H1 (cell line): Measurements from ENCODE around the gene TMEM183A. TPM values are rescaled to one million over a fixed set of nuclear protein-coding genes. Genes with fewer than 3 reads are reported as not detected.

Experiments used
- CTCF ChIA-PET: fragments of 300-600 bp; sonication (Branson Sonifier 250); formaldehyde crosslinking; loops from one replicate; lab custom pipeline; 2021; ENCODE audit not compliant: partially characterized antibody; lab: Charles Lee
- POLR2A ChIA-PET: fragments of 300-600 bp; sonication (Branson Sonifier 250); formaldehyde crosslinking; loops from one replicate; lab custom pipeline; 2021; ENCODE audit warnings: inconsistent platforms; ENCODE audit not compliant: partially characterized antibody; lab: Charles Lee
- DNase-seq, 2 experiments: peaks; one replicate each; pipeline versions ENCODE4 v3.0.0 to v3.0.0-alpha.2; 2010 to 2022; ENCODE audit warnings: low spot score in 2 of 2, low read depth in 1 of 2, mixed read lengths in 1 of 2
- FAIRE-seq: peaks from 2 replicates; lab custom pipeline; 2011; peaks lifted over from hg19 to GRCh38; lab: Jason Lieb, UNC
- H2AFZ ChIP-seq: 2 replicates; pipeline ENCODE4 v1.8.1; 2012; ENCODE audit warnings: low read length, inconsistent platforms
- H2AK5ac ChIP-seq: 2 replicates; pipeline ENCODE4 v1.6.1; 2013; ENCODE audit warnings: low read depth, low read length
- H2BK120ac ChIP-seq: replicated peaks from 2 replicates; pipeline ENCODE3; 2013; ENCODE audit warnings: low read depth, low read length, inconsistent platforms
- H2BK12ac ChIP-seq: 2 replicates; pipeline ENCODE4 v1.6.1; 2013; ENCODE audit warnings: low read depth, low read length
- H2BK15ac ChIP-seq: 2 replicates; pipeline ENCODE4 v1.6.1; 2013; ENCODE audit warnings: low read length
- H2BK20ac ChIP-seq: 2 replicates; pipeline ENCODE4 v1.6.1; 2013; ENCODE audit warnings: low read length
- H2BK5ac ChIP-seq: 2 replicates; pipeline ENCODE4 v1.6.1; 2013; ENCODE audit warnings: low read depth, low read length
- H3K14ac ChIP-seq: 2 replicates; pipeline ENCODE4 v1.6.1; 2013; ENCODE audit warnings: inconsistent platforms; ENCODE audit not compliant: insufficient read length
- H3K18ac ChIP-seq: 2 replicates; pipeline ENCODE4 v1.6.1; 2013; ENCODE audit warnings: low read length; ENCODE audit errors: extremely low read depth
- H3K23ac ChIP-seq: 2 replicates; pipeline ENCODE4 v1.6.1; 2013; ENCODE audit warnings: inconsistent platforms; ENCODE audit not compliant: insufficient read length
- H3K23me2 ChIP-seq: 2 replicates; pipeline ENCODE4 v1.6.1; 2013; ENCODE audit warnings: low read depth, low read length
- H3K27ac ChIP-seq: 2 replicates; pipeline ENCODE4 v1.6.1; 2011; ENCODE audit warnings: low read depth, low read length, inconsistent platforms
- H3K27me3 ChIP-seq, 4 experiments: replicated peaks in 1 of 4; 1 replicate in 1 of 4; 2 replicates in 3 of 4; pipeline versions ENCODE4 v1.6.1 to v1.8.1; 2011 to 2013; ENCODE audit warnings: low read length in 3 of 4, mild to moderate bottlenecking in 3 of 4, inconsistent platforms in 2 of 4, mixed read lengths in 2 of 4, moderate library complexity in 1 of 4; ENCODE audit not compliant: control insufficient read depth in 3 of 4, insufficient read depth in 3 of 4; ENCODE audit errors: extremely low read depth in 1 of 4
- H3K36me3 ChIP-seq, 4 experiments: 2 replicates each; pipeline versions ENCODE4 v1.6.1 to v1.8.1; 2011 to 2013; ENCODE audit warnings: mild to moderate bottlenecking in 4 of 4, low read length in 3 of 4, moderate library complexity in 2 of 4, control low read depth in 1 of 4, inconsistent platforms in 1 of 4; ENCODE audit not compliant: insufficient read depth in 4 of 4, control insufficient read depth in 2 of 4
- H3K4ac ChIP-seq: replicated peaks from 2 replicates; pipeline ENCODE3; 2013; ENCODE audit warnings: low read length, low read depth, mixed read lengths, inconsistent platforms; ENCODE audit not compliant: insufficient read length
- H3K4me1 ChIP-seq, 4 experiments: replicated peaks in 1 of 4; 1 replicate in 1 of 4; 2 replicates in 3 of 4; pipeline versions ENCODE4 v1.6.1 to v1.8.1; 2011 to 2013; ENCODE audit warnings: low read length in 3 of 4, inconsistent platforms in 2 of 4, mixed read lengths in 1 of 4; ENCODE audit not compliant: insufficient read depth in 4 of 4, control insufficient read depth in 3 of 4
- H3K4me2 ChIP-seq, 2 experiments: 2 replicates each; pipeline versions ENCODE4 v1.6.1 to v1.8.1; 2011 to 2013; ENCODE audit warnings: low read depth in 2 of 2, low read length in 2 of 2, control low read depth in 1 of 2, inconsistent platforms in 1 of 2, mild to moderate bottlenecking in 1 of 2; ENCODE audit not compliant: insufficient read depth in 1 of 2
- H3K4me3 ChIP-seq, 4 experiments: fragments of 200-600, 300-600 bp in 1 of 4; sonication (generic), shearing (Covaris generic), sonication (Bioruptor Twin) in 1 of 4; 2 replicates each; pipeline versions ENCODE4 v1.5.1 to v1.8.1; 2011 to 2016; ENCODE audit warnings: low read length in 4 of 4, low read depth in 3 of 4, control low read depth in 2 of 4, inconsistent platforms in 2 of 4, mild to moderate bottlenecking in 2 of 4, mixed read lengths in 1 of 4, moderate library complexity in 1 of 4; ENCODE audit not compliant: insufficient read depth in 2 of 4; ENCODE audit errors: extremely low read depth in 1 of 4
- H3K56ac ChIP-seq: replicated peaks from 2 replicates; pipeline ENCODE3; 2013; ENCODE audit warnings: low read depth, mild to moderate bottlenecking, mixed read lengths, low read length, inconsistent platforms; ENCODE audit not compliant: insufficient read length
- H3K79me1 ChIP-seq: 2 replicates; pipeline ENCODE4 v1.6.1; 2013; ENCODE audit warnings: low read depth, low read length, control low read depth
- H3K79me2 ChIP-seq, 2 experiments: 2 replicates each; pipeline versions ENCODE4 v1.6.1 to v1.8.1; 2012 to 2013; ENCODE audit warnings: low read length in 2 of 2, mild to moderate bottlenecking in 2 of 2, inconsistent platforms in 1 of 2; ENCODE audit not compliant: insufficient read depth in 2 of 2, control insufficient read depth in 1 of 2
- H3K9ac ChIP-seq, 4 experiments: replicated peaks in 1 of 4; 1 replicate in 1 of 4; 2 replicates in 3 of 4; pipeline versions ENCODE4 v1.6.1 to v1.8.1; 2011 to 2013; ENCODE audit warnings: low read depth in 3 of 4, low read length in 3 of 4, control low read depth in 2 of 4, mild to moderate bottlenecking in 2 of 4, moderate library complexity in 2 of 4, inconsistent platforms in 1 of 4; ENCODE audit errors: extremely low read depth in 1 of 4
- H3K9me3 ChIP-seq, 2 experiments: 2 replicates each; pipeline versions ENCODE4 v1.6.1 to v1.8.1; 2012 to 2013; ENCODE audit warnings: mild to moderate bottlenecking in 2 of 2, moderate library complexity in 2 of 2, control low read depth in 1 of 2, inconsistent platforms in 1 of 2, low read depth in 1 of 2, low read length in 1 of 2, mixed read lengths in 1 of 2; ENCODE audit not compliant: insufficient read depth in 2 of 2
- H4K20me1 ChIP-seq, 2 experiments: replicated peaks in 1 of 2; 2 replicates each; pipeline versions ENCODE3 to v1.8.1; 2011 to 2013; ENCODE audit warnings: inconsistent platforms in 2 of 2, low read length in 2 of 2, mild to moderate bottlenecking in 1 of 2; ENCODE audit not compliant: insufficient read depth in 2 of 2, control insufficient read depth in 1 of 2
- H4K5ac ChIP-seq: 2 replicates; pipeline ENCODE4 v1.6.1; 2013; ENCODE audit warnings: low read length, low read depth, mixed read lengths, inconsistent platforms; ENCODE audit not compliant: insufficient read length
- H4K8ac ChIP-seq: 2 replicates; pipeline ENCODE4 v1.8.0; 2013; ENCODE audit warnings: mild to moderate bottlenecking, moderate library complexity, low read length, inconsistent platforms; ENCODE audit not compliant: insufficient read depth; ENCODE audit errors: extremely low read depth
- H4K91ac ChIP-seq: replicated peaks from 2 replicates; pipeline ENCODE3; 2013; ENCODE audit warnings: low read length, mixed read lengths, inconsistent platforms; ENCODE audit not compliant: insufficient read length
- BRCA1 ChIP-seq: IDR thresholded peaks from 2 replicates; pipeline ENCODE4 v1.6.1; 2012; ENCODE audit warnings: low read depth, low read length, improper control_type of control experiment
- GABPA ChIP-seq: IDR thresholded peaks from 2 replicates; pipeline ENCODE4 v1.6.1; 2011; ENCODE audit warnings: mild to moderate bottlenecking, low read length, moderate library complexity, borderline replicate concordance; ENCODE audit not compliant: insufficient read depth
- HDAC6 ChIP-seq: IDR thresholded peaks from one replicate; pipeline ENCODE4 v1.7.1; 2012; ENCODE audit warnings: low read depth, mild to moderate bottlenecking, inconsistent platforms, low read length, moderate library complexity
- JUND ChIP-seq: IDR thresholded peaks from 2 replicates; pipeline ENCODE4 v1.6.1; 2011; ENCODE audit warnings: mild to moderate bottlenecking, improper control_type of control experiment, low read length
- KDM5A ChIP-seq: fragments of 200-600 bp; IDR thresholded peaks from 2 replicates; pipeline ENCODE4 v1.7.1; 2012; ENCODE audit warnings: mild to moderate bottlenecking, low read length, inconsistent platforms, mixed read lengths
- POLR2AphosphoS5 ChIP-seq: IDR thresholded peaks from 2 replicates; pipeline ENCODE4 v1.6.1; 2011; ENCODE audit warnings: low read depth, low read length
- SAP30 ChIP-seq: fragments of 300-600 bp; sonication (generic); IDR thresholded peaks from 2 replicates; pipeline ENCODE4 v1.7.1; 2012; ENCODE audit warnings: low read length, moderate library complexity, mild to moderate bottlenecking, inconsistent platforms; ENCODE audit not compliant: insufficient read depth, insufficient replicate concordance
- WGBS, 2 experiments: shearing (Covaris generic) in 1 of 2; methylation state at CpG; one replicate each; pipeline versions ENCODE4 v1.1.6 to v1.1.7; 2013 to 2015; ENCODE audit warnings: low lambda C conversion rate in 2 of 2, mixed read lengths in 2 of 2, inconsistent platforms in 1 of 2, low coverage in 1 of 2, missing lambda C conversion rate in 1 of 2; ENCODE audit not compliant: insufficient replicate concordance in 2 of 2, insufficient coverage in 1 of 2, insufficient read length in 1 of 2; ENCODE audit errors: extremely low coverage in 1 of 2, missing lambda C conversion rate in 1 of 2; 5-methylcytosine and 5-hydroxymethylcytosine counted together
- polyA plus RNA-seq, 7 experiments: library from polyadenylated mRNA; depleted of rRNA in 3 of 7; stranded (reverse) in 5 of 7; unstranded in 2 of 7; fragments of >200 nt in 5 of 7; fragments of 200-250 nt in 2 of 7; gene quantifications; 1 replicate in 5 of 7; 2 replicates in 1 of 7; 4 replicates in 1 of 7; pipeline versions ENCODE4 v1.2.1 to v1.2.3, GENCODE V29; 2011 to 2013; ENCODE audit warnings: missing spikeins in 2 of 7, mixed read lengths in 2 of 7
- total RNA-seq: library from RNA; stranded (reverse); fragmentation: NEBNext Ultra II Directional; extraction: Animal tissue kit (Norgen Biotek cat#: 25700); gene quantifications from 2 replicates; pipeline ENCODE4 v1.2.1, GENCODE V29; 2021
- TF ChIP-seq, protein P1 (sequence below): IDR thresholded peaks from 2 replicates; pipeline ENCODE4 v1.6.1; 2012; ENCODE audit warnings: inconsistent platforms

The TMEM183A gene
- total and polyA plus RNA-seq, 2 of the 8 experiments (the other 6 are each of a cell fraction or from before 2014, with no cell fraction given) = 107 to 173 TPM

GRCh38 chr1:203036135-203036534 is 29.0 kb downstream of the TMEM183A start:
- no peaks in the 10 kb centered on the region for H3K79me2 ChIP-seq
- ChIA-PET CTCF (interaction anchor here (0.6 to 49.7 kb wide), 16 partner anchors 10 to 310 kb away, joined by 3 to 1089 read pairs (median 4); partner anchors contain the start of genes ADORA1 and PPFIA4), POLR2A (interaction anchor here (1.3 to 2.1 kb wide), 4 partner anchors 9 to 29 kb away, joined by 3 to 8 read pairs (median 6); partner anchors contain the start of genes PPFIA4 and TMEM183A)
- TF ChIP-seq GABPA (no peak), KDM5A (no peak), BRCA1 (no peak), HDAC6 (no peak), POLR2AphosphoS5 (no peak), SAP30 (no peak), JUND (no peak)
- TF ChIP-seq, protein P1, sequence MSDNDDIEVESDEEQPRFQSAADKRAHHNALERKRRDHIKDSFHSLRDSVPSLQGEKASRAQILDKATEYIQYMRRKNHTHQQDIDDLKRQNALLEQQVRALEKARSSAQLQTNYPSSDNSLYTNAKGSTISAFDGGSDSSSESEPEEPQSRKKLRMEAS = no peak
- no peak overlapping the region for H2BK12ac ChIP-seq
- no peaks in the 10 kb centered on the region for H3K9me3 ChIP-seq
- H4K20me1 ChIP-seq = no peaks in the 10 kb centered on the region
- peaks cover under 1% of the 10 kb centered on the region; the same call in 1 of the 2 replicates for H3K79me1 ChIP-seq
- no peak overlapping the region for H2BK120ac ChIP-seq
- H4K8ac ChIP-seq = no peak overlapping the region
- no peak overlapping the region for H3K18ac ChIP-seq
- no peak for DNase-seq
- no peak overlapping the region for H3K23ac ChIP-seq
- H2BK5ac ChIP-seq = no peak overlapping the region
- no peak overlapping the region for H4K5ac ChIP-seq
- no peak overlapping the region for H3K14ac ChIP-seq
- no peak overlapping the region for H3K56ac ChIP-seq
- no peak overlapping the region for H3K27ac ChIP-seq
- FAIRE-seq = no peak
- H3K4me2 ChIP-seq = no peak overlapping the region
- H2BK20ac ChIP-seq = no peak overlapping the region
- H2AK5ac ChIP-seq = no peak overlapping the region
- no peaks in the 10 kb centered on the region for H3K23me2 ChIP-seq
- H3K4me1 ChIP-seq = peaks cover 2 to 15% (median 5%) of the 10 kb centered on the region in 4 experiments
- 83% methylated on average over 4 of the region's 4 CpGs; no CpG with 5 or more reads in 1 of the 2 experiments for WGBS, 2 experiments
- H3K9ac ChIP-seq = no peak overlapping the region
- no peak overlapping the region for H2BK15ac ChIP-seq
- no peaks in the 10 kb centered on the region for H3K36me3 ChIP-seq
- no peaks in the 10 kb centered on the region for H3K27me3 ChIP-seq
- H3K4me3 ChIP-seq = no peak overlapping the region
- H2AFZ ChIP-seq = no peak overlapping the region
- H3K4ac ChIP-seq = no peak overlapping the region
- H4K91ac ChIP-seq = no peak overlapping the region
